ENCODE results near the gene CDH11.

CDH11 gene

DNA sequence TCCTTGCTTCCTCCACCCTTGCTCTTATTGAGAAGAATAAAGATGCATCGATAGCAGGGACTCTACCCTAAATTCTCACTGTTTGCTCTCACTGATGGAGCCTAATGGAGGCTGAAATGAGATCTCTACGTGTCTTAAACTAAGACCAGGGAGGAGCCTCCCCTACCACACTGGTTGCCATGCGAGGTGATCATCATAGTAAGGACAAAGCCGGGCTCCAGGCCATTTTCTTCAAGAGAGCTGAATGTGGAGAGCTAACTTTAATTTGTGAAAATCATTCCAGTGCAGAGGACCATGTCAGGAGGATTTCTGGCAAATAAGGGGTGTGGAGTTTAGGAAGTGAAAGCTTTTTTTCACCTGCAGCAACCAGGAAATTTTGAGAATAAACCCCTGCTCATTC is 5.6 kb downstream of the CDH11 start:
- no peak for DNase-seq

DNA sequence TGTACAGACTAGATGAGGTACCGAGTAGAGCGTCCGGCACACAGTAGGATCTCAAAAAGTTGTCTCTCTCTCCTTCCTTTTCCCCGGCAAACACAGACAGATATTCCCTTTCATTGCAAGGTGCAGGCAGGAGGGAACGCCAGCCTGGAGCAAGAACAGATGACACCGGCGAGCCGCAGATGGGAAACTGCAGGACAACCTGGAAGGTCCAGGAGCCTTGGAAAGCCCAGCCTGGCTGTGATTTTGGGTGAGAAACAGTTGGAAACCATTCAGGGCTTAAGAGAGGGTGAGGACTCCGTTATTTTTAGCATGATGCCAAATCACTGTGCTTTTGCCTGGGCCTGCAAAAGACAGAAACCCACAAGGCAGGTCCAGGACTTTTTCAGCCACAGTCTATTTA is 7.3 kb downstream of the CDH11 start:
- DNase-seq = no peak

- no peak for DNase-seq
Measured at GRCh38 chr16:65113441-65113840, 8.4 kb downstream of the CDH11 start.

DNA sequence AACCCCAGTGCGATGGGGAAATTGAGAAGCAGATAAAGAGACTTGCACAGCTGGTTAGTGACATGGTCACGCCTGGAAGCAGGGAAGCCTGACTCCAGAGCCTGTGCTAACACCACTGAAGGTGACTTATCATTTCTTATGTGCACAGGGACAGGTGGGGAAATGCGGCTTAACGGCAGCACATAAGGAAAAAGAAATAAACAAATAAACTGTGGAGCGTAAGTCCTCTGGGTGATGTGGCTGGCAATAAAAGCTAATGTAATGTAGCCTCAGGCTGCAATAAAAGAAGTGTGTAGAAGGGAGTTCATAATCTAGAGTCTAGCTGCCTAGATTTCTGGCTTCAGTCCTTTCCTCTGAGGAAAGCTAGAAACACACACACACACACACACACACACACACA is 10.6 kb downstream of the CDH11 start:
- no peak for DNase-seq

- DNase-seq = no peak
Measured at GRCh38 chr16:65106757-65107156, 15.1 kb downstream of the CDH11 start.

DNA sequence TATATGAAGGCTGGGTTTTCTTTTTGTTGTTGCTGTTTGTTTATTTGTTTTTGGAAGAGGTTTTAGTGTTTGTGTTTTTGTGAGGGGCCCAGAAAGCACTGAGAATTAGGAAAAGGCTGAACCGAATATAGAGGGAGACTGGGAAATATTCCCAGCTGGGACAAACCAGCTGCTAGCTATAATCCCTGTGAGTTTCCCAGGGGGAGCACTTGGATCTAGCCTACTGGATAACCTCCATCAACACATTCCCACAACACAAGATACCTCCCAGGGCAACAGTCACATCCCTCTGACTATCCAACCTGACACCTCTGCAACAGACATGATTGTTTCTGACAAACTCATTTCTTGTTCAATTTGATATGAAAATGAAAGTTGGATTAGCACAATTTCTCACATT is 16.7 kb downstream of the CDH11 start:
- no peak for DNase-seq

DNA sequence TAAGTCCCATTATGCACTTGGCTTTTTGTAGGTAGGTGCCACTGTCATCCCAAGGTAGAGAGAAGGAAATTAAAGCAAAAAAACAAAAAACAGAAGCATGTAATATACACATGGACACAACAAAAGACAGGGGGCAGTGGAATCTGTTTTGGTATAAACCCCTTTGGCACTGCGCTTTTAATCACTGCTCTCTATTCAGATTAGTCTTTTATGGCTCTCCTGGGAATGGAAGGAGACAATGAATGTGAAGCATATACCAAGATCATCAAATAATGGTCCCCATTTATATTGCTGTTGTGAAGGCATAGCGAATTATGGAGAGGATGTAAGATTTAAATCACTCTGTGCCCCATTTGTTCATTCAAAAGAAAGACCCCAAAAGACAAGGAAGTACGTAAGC is 17.4 kb downstream of the CDH11 start:
- DNase-seq = no peak

DNA sequence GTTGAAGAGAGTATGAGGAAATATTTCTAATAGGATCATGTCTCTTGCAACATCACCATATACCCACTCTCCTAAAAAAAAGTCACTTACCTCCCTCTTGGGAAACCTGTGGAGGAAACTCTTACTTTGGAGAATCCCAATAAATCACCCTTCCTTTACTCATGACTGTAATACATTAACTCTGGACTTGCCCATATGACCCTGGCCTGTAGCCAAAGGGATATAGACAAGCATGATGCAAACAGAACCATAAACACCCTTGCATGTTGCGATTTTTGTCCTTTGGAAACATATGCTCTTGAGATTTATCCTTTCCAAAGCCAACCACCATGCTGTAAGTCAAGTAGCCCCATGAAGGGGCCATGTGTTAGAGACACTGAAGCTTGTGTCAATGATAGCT is 19.5 kb downstream of the CDH11 start:
- no peak for DNase-seq

DNA sequence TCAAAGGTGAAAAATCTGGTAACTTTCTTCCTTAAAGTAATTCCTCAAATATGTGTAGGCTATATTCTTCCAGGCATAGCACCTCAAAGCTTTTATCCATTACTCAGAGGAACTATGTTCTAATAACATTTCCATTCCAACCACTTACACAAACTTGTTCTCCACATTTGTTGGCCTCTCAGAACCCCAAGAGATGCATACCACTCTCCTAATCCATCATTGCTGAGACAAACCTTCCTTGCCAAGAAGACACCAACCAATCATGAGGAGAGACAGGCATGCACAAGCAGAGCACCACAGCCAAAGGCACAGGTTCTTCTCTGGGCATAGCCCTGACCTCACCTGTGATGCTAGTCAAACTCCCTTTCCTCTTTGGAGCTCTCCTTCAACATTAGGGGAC is 20.9 kb downstream of the CDH11 start:
- DNase-seq = no peak

DNA sequence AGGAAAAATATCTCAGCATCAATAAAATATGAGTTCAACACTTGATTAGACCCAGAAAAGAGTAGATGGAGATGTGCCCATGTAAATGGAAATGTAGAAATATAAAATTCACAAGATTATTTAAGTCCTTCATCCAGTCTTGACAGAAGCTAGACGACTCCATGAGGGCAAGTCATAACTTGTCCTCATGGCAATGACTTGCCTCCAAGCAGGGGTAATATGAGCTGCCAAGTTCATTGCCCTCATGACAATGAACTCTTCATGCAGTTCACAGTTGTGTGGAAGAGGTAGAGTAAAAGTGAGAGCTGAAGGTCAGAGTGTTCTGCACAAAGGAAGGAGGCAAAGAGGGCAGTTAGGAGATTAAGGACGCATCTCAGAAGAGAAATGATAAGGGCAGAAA is 22.3 kb downstream of the CDH11 start:
- no peak for DNase-seq

DNA sequence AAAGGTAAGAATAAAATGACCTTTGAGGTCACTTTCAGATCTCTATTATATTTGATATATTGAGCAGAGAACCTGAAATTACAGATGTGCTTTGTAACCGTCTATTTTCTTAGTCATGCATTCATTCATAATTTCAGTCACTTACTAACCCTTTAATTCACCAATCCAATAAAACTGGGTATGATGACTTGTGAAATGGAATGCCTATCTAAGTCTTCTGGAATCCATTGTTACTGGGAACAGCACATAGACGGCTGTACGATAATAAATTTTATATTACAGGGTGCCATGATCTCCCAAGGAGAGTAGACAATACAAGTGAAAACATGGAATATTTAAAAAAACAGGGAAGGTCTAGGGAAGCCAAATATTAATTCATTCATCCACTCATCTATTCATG is 22.9 kb downstream of the CDH11 start:
- DNase-seq = no peak

- no peak for DNase-seq
Measured at GRCh38 chr16:65097296-65097695, 24.6 kb downstream of the CDH11 start.

DNA sequence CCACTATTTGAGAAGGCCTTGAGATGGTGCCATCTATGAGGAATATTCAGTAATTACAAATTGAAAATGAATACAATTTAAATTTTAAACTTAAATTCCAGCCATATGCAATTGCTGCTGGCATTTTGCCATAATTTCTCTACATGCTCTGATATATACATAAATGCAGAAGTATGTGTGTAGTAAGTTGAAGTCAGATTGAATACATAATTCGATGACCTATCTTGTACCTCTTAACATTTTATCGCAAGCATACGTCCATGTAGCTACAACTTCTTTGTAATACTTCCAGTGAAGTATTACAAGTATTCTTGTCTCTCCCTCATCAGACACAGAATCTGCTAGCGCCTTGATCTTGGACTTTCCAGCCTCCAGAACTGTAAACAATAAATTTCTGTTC is 26.0 kb downstream of the CDH11 start:
- no peak for DNase-seq

DNA sequence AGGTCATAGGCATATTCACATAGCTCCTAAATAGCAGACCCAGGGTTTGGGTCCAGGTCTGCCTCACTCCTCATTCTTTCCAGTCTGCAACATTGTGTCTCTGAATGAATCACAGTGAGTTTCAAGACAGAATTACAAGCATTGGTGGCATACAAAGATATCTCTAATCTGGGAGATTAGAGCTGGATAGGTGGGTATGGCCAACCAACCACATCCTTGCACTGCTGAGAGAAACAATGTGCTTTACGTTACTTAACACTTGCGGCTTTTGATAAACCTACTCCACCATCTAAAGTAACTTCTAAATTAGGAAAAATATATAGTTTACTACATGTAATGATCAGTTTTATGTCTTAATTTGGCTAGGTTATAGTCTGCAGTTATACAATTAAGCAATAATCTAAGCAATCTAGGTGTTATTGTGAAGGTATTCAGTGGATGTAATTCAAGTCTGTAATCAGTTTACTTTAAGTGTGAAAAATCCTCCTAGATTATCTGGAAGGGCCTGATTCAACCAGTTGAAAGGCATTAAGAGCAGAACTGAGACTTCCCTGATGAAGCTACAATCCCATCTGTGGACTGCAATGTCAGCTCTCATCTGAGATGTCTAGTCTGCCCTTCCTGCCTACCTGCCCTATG is 26.7 kb downstream of the CDH11 start:
- no peak for DNase-seq

GRCh38 chr16:65094009-65094408 is 27.9 kb downstream of the CDH11 start:
- DNase-seq = no peak

- no peak for DNase-seq
Measured at GRCh38 chr16:65083164-65083857, 38.6 kb downstream of the CDH11 start.

DNA sequence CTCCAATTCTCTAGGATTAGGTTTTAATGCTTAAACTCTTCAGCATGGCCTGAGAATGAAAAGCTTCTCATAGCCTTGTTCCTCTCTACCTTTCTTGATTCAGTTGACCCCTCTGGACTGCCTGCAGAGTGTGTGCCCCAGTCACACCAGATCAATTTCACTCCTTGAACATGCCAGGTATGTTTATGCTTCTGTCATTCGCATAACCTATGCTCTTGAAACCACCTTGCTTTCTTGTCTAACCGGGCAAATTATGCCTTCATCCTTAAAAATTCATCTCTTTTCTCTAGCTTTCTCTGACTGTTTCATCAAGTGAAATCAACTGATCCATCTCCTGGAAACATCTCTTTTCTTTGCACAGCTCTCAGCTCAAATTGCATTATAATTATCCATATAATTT is 42.3 kb downstream of the CDH11 start:
- no peak for DNase-seq

DNA sequence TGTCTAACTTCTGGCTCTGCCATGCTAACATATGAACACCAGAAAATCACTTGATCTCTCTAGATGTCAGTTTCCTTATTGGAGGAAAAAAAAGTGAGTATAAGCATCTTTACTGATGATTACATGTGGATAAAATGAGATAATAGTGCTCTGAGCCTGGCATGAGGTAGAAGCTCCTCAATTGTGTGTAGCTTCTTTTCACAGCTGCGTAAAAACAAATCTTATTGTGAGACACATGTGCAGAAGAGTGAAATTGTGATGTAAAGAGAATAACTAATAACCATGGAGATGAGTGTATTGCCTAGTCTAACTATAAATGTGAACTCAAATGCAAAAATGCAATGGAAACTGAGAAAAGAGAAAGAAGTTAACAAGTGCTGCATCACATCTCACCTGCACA is 44.7 kb downstream of the CDH11 start:
- DNase-seq = no peak

DNA sequence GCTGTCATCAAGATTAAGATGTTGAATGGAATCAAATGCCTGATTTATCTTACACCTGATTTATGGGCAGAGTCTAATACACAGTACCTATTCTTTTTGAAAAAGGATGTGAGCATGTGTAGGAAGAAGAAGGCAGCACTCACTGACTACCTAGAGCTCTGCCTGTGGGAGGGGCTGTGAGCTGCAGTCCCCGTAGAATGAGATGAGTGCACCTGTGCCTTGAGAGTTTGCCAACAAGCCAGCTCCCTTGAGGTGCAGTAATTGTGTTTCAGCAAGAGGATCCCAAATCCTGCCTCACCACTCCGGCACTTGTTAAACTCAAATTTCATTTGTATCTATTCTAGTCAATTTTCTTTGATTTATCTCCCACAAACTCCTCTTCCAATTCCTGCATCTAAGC is 46.0 kb downstream of the CDH11 start:
- no peak for DNase-seq

- DNase-seq = no peak
Measured at GRCh38 chr16:65071433-65072311, 50.2 kb downstream of the CDH11 start.

- no peak for DNase-seq
Measured at GRCh38 chr16:65070831-65071432, 50.9 kb downstream of the CDH11 start.

GRCh38 chr16:65069766-65070165 is 52.1 kb downstream of the CDH11 start:
- DNase-seq = no peak

- DNase-seq = no peak
Measured at GRCh38 chr16:65069065-65069464, 52.8 kb downstream of the CDH11 start.
